ENCODE results near the gene MANF. TPM values are rescaled to one million over a fixed set of nuclear protein-coding genes. Genes with fewer than 3 reads are reported as not detected.
A peak's percentile ranks its signal among the peaks of the same experiment; 100 is the strongest.

The MANF gene
- total RNA-seq, 1 donor from 2014 or later = 118 TPM

DNA sequence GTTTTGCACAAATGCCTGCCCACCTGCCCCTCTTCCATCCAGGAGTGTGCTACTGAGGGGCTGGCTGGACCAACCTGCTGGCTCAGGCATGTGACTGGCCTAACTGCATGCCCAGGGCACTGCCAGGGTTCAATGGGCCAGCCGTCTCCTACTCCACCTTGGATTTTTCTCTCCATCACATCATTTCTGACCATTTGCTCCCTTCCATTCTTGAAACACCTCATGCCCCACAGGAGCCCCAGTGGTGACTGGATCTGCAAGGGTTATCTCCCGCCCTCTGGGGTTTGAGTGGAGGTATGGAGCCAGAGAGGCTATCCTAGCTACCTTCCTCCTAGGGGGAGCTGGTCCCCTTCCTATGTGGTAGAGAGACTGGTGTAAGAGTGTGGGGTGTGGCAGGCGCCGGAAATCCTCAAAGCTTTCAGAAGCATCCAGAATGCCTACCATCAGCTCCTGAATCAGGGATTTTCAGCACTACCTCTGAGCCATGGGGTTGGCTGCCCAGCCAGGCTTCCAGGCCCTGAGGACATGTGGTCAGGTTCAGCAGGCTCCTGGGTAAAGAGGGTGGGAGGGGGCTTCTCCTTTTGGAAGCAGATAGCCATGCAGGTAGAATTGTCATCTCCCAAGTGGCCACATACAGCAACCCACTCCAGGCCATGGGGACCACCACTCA, 2.9 kb upstream of the MANF start:
- Mint-ChIP-seq H3K9me3 (ENCODE audit: low read depth) (no peaks in the 10 kb centered on the region), H3K36me3 (ENCODE audit: low read depth) (no peaks in the 10 kb centered on the region), H3K4me3 (ENCODE audit: unreplicated experiment) (no peak overlapping the region), H3K4me1 (ENCODE audit: low read depth) (peaks cover 29% of the 10 kb centered on the region), H3K27ac (ENCODE audit: unreplicated experiment) (no peak overlapping the region), H3K27me3 (ENCODE audit: low read depth) (no peaks in the 10 kb centered on the region)
- no peak for DNase-seq (ENCODE audit: low spot score)
- TF ChIP-seq, protein P1, sequence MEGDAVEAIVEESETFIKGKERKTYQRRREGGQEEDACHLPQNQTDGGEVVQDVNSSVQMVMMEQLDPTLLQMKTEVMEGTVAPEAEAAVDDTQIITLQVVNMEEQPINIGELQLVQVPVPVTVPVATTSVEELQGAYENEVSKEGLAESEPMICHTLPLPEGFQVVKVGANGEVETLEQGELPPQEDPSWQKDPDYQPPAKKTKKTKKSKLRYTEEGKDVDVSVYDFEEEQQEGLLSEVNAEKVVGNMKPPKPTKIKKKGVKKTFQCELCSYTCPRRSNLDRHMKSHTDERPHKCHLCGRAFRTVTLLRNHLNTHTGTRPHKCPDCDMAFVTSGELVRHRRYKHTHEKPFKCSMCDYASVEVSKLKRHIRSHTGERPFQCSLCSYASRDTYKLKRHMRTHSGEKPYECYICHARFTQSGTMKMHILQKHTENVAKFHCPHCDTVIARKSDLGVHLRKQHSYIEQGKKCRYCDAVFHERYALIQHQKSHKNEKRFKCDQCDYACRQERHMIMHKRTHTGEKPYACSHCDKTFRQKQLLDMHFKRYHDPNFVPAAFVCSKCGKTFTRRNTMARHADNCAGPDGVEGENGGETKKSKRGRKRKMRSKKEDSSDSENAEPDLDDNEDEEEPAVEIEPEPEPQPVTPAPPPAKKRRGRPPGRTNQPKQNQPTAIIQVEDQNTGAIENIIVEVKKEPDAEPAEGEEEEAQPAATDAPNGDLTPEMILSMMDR (IDR thresholded peaks at IDR 0.05) = no peak

- Mint-ChIP-seq H3K4me3 (ENCODE audit: unreplicated experiment) (peak overlapping the region; percentile 20), H3K27ac (ENCODE audit: unreplicated experiment) (no peak overlapping the region), H3K9me3 (ENCODE audit: low read depth) (no peaks in the 10 kb centered on the region), H3K27me3 (ENCODE audit: low read depth) (no peaks in the 10 kb centered on the region), H3K36me3 (ENCODE audit: low read depth) (peaks cover 2% of the 10 kb centered on the region), H3K4me1 (ENCODE audit: low read depth) (peaks cover 37% of the 10 kb centered on the region)
- TF ChIP-seq, protein P1 (IDR thresholded peaks at IDR 0.05) = no peak
- no peak for DNase-seq (ENCODE audit: low spot score)
These were observed 2.0 kb upstream of the MANF start for GRCh38 chr3:51382947-51383578.

DNA sequence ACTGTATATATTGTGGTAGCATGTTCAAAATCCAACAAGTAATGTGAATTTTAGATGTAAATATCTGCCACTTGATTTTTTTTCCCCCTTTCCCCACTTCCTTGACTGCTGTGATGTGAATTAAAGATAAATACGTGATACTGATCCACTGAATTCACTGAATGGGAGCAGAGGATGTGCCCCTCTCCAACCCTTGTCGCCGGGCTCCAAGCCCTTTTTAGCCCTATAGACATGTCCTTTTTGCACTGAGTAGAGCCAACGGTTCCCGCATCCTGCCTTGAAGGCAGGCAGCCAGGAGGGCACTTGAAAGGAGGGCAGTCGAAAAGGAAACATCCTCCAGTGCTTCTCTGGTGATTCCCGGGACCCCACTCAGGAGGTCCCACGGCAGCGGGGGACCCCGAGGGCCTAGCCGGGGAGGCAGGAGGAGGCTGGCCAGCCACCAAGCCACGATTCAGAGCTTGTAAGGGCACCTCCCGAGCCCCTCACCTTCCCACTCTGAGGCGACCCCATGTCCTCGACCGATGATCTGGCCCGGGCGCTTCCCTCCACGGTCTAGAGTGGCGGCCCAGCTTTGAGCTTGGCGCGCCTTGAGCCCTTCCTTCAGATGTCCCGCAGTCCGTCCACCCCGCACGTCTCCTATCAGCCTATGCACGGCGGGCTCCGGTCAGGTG, 901 bp upstream of the MANF start:
- Mint-ChIP-seq H3K36me3 (ENCODE audit: low read depth) (peaks cover 5% of the 10 kb centered on the region), H3K4me1 (ENCODE audit: low read depth) (peaks cover 41% of the 10 kb centered on the region), H3K27ac (ENCODE audit: unreplicated experiment) (peak overlapping the region; percentile 98), H3K9me3 (ENCODE audit: low read depth) (no peaks in the 10 kb centered on the region), H3K4me3 (ENCODE audit: unreplicated experiment) (peak overlapping the region; percentile 97), H3K27me3 (ENCODE audit: low read depth) (no peaks in the 10 kb centered on the region)
- TF ChIP-seq, protein P1 (IDR thresholded peaks at IDR 0.05) = no peak
- DNase-seq (ENCODE audit: low spot score) = peak; percentile 84

- Mint-ChIP-seq H3K27me3 (ENCODE audit: low read depth) (no peaks in the 10 kb centered on the region), H3K4me1 (ENCODE audit: low read depth) (peaks cover 50% of the 10 kb centered on the region), H3K36me3 (ENCODE audit: low read depth) (peaks cover 5% of the 10 kb centered on the region), H3K27ac (ENCODE audit: unreplicated experiment) (peak overlapping the region; percentile 90), H3K4me3 (ENCODE audit: unreplicated experiment) (peak overlapping the region; percentile 97), H3K9me3 (ENCODE audit: low read depth) (no peaks in the 10 kb centered on the region)
- TF ChIP-seq, protein P1 (IDR thresholded peaks at IDR 0.05) = peak; percentile 21
- no peak for DNase-seq (ENCODE audit: low spot score)
These were observed 565 bp downstream of the MANF start for GRCh38 chr3:51385621-51386091.

GRCh38 chr3:51386159-51386851, 1.2 kb downstream of the MANF start:
- Mint-ChIP-seq H3K4me1 (ENCODE audit: low read depth) (peaks cover 52% of the 10 kb centered on the region), H3K36me3 (ENCODE audit: low read depth) (peaks cover 5% of the 10 kb centered on the region), H3K27me3 (ENCODE audit: low read depth) (no peaks in the 10 kb centered on the region), H3K4me3 (ENCODE audit: unreplicated experiment) (peak overlapping the region; percentile 97), H3K27ac (ENCODE audit: unreplicated experiment) (peak overlapping the region; percentile 90), H3K9me3 (ENCODE audit: low read depth) (no peaks in the 10 kb centered on the region)
- TF ChIP-seq, protein P1 (IDR thresholded peaks at IDR 0.05) = no peak
- no peak for DNase-seq (ENCODE audit: low spot score)
